CD4-positive, alpha-beta T cell treated with Interleukin-2 at 100 ng/mL for 4 hours (primary cell): Measurements from ENCODE around the gene MPND.

Source experiments
- DNase-seq: peaks from one replicate; pipeline ENCODE4 v3.0.0-alpha.2; 2020; ENCODE audit warnings: low spot score

The MPND gene

DNA sequence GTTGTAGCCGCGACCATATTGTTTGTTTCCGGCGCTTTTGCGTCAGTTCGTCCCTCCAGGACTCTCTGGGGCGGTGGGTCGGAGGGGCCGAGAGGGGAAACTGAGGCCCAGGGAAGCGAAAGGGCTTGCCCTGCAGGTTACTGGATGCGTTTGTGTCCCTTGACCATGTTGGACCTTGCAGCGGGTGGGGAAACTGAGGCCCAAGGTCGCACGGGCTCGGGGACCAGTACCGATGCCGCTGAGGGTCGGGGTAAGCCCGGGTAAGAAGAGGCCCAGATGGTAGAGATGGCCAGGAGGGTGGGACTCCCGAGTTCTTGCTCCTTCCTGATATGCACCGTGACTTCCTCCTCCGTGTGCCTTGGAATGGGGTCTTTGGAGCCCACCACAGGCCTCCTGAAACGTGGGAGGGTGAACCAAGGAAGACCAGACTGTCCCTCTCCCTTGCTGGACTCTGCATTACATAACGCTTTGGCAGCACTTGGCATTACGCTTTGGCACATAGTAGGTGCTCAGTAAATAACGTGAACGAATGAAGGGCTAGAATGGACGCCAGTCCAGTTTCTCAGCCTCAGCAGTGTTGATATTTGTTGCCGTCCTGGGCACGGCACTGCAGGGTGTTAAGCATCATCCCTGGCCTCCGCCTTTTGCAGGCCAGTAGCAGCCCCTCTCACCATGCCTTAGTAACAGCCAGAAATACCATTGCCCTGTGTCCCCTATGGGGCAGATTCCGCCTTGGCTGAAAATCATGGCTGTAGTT, 59.8 kb downstream of the MPND start:
- no peak for DNase-seq

DNA sequence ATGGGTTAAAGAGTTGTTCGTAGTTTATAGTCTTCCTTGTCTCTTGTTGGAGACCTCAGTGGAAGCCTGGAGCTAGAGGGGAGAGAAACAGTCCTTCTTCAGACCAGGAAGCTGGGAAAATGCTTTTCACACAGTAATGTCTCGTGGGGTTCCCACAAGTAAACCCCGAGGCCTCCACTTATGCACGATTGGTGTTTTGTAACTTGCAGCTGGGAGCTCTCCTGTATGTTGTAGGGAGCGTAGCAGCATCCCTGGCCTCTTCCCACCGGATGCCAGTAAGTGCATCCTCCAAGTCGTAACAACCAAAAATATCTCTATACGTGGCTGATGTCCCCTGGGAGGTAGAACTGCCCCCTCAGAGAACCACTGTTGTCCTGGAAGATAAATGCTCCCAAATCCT, 62.6 kb downstream of the MPND start:
- no peak for DNase-seq

DNA sequence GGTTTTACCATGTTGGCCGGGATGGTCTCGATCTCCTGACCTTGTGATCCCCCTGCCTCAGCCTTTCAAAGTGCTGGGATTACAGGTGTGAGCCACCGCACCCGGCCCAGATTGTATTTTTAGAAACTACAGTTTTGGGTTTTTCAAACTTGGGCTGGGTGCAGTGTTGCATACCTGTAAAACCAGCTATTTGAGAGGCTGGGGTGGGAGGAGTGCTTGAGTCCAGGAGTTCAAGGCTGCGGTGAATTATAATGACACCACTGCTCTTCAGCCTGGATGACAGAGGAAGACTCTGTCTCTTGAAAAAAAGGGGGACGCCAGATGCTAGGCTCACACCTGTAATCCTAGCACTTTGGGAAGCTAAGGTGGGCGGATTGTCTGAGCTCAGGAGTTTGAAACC, 63.3 kb downstream of the MPND start:
- DNase-seq = no peak

DNA sequence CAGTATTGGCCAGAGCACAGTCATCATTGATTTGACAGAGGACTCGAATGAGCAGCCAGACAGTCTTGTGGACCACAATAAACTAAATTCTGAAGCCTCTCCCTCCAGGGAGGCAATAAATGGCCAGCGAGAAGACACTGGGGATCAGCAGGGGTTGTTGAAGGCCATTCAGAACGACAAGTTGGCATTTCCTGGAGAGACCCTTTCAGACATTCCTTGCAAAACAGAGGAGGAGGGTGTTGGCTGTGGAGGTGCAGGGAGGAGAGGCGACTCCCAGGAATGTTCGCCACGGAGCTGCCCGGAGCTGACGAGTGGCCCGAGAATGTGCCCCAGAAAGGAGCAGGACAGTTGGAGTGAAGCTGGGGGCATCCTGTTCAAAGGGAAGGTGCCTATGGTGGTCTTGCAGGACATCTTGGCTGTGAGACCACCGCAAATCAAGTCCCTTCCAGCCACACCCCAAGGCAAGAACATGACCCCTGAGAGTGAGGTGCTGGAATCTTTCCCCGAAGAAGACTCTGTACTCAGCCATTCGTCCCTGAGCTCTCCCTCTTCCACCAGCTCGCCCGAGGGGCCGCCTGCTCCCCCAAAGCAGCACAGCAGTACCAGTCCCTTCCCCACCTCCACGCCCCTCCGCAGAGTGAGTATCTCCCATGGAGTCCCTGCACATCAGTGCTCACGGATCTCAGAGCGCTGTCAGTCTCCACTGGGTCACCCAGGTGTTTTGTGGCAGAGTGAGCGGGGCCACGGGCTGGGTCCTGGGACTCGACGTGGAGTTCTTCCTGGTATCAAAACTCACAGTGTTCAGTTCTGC, 66.0 kb downstream of the MPND start:
- no peak for DNase-seq
